ENCODE results near the gene B4GALT5.

Gene B4GALT5

GRCh38 chr20:49684335-49684997, 29.2 kb downstream of the B4GALT5 start:
- no peak for DNase-seq
- peak overlapping the region; percentile 73 for H3K27ac Mint-ChIP-seq
- H3K4me3 Mint-ChIP-seq = no peak overlapping the region
- H3K36me3 Mint-ChIP-seq (ENCODE audit: low read depth) = peaks cover 16% of the 10 kb centered on the region
- TF ChIP-seq CTCF (IDR thresholded peaks at IDR 0.05) = no peak
- H3K4me1 Mint-ChIP-seq = peaks cover 57% of the 10 kb centered on the region
- H3K27me3 Mint-ChIP-seq (ENCODE audit: low read depth, poor library complexity) = no peaks in the 10 kb centered on the region
- H3K9me3 Mint-ChIP-seq = no peaks in the 10 kb centered on the region

- no peak overlapping the region for H3K4me3 Mint-ChIP-seq
- no peak for DNase-seq
- no peaks in the 10 kb centered on the region for H3K9me3 Mint-ChIP-seq
- no peak for TF ChIP-seq CTCF (IDR thresholded peaks at IDR 0.05)
- H3K27me3 Mint-ChIP-seq (ENCODE audit: low read depth, poor library complexity) = no peaks in the 10 kb centered on the region
- peaks cover 63% of the 10 kb centered on the region for H3K4me1 Mint-ChIP-seq
- no peak overlapping the region for H3K27ac Mint-ChIP-seq
- H3K36me3 Mint-ChIP-seq (ENCODE audit: low read depth) = peaks cover 16% of the 10 kb centered on the region
Observed at GRCh38 chr20:49682798-49683197, 30.9 kb downstream of the B4GALT5 start.

GRCh38 chr20:49682278-49682677, 31.4 kb downstream of the B4GALT5 start:
- no peak for TF ChIP-seq CTCF (IDR thresholded peaks at IDR 0.05)
- Mint-ChIP-seq H3K27me3 (ENCODE audit: low read depth, poor library complexity) (no peaks in the 10 kb centered on the region), H3K4me3 (no peak overlapping the region), H3K27ac (no peak overlapping the region), H3K36me3 (ENCODE audit: low read depth) (peaks cover 16% of the 10 kb centered on the region), H3K4me1 (peaks cover 63% of the 10 kb centered on the region), H3K9me3 (no peaks in the 10 kb centered on the region)
- DNase-seq = no peak

DNA sequence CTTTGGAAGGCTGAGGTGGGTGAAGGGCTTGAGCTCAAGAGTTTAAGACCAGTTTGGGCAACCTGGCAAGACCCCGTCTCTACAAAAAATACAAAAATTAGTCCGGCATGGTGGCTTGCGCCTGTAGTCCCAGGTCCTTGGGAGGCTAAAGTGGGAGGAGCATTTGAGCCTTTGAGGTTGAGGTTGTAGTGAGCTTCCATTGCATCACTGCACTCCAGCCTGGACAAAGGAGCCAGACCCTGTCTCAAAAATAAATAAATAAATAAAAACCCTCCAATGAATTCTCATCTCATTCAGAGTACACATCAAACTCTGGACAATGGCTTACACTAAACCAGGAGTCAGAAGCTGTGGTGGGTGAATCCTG, 31.8 kb downstream of the B4GALT5 start:
- Mint-ChIP-seq H3K27ac (peak overlapping the region; percentile 79), H3K4me1 (peaks cover 63% of the 10 kb centered on the region), H3K27me3 (ENCODE audit: low read depth, poor library complexity) (no peaks in the 10 kb centered on the region), H3K4me3 (no peak overlapping the region), H3K36me3 (ENCODE audit: low read depth) (peaks cover 16% of the 10 kb centered on the region), H3K9me3 (no peaks in the 10 kb centered on the region)
- TF ChIP-seq CTCF (IDR thresholded peaks at IDR 0.05) = no peak
- no peak for DNase-seq

- TF ChIP-seq CTCF (IDR thresholded peaks at IDR 0.05) = no peak
- Mint-ChIP-seq H3K9me3 (no peaks in the 10 kb centered on the region), H3K36me3 (ENCODE audit: low read depth) (peaks cover 16% of the 10 kb centered on the region), H3K27ac (no peak overlapping the region), H3K27me3 (ENCODE audit: low read depth, poor library complexity) (no peaks in the 10 kb centered on the region), H3K4me1 (peaks cover 67% of the 10 kb centered on the region), H3K4me3 (no peak overlapping the region)
- no peak for DNase-seq
Observed at GRCh38 chr20:49680484-49680883, 33.2 kb downstream of the B4GALT5 start.

DNA sequence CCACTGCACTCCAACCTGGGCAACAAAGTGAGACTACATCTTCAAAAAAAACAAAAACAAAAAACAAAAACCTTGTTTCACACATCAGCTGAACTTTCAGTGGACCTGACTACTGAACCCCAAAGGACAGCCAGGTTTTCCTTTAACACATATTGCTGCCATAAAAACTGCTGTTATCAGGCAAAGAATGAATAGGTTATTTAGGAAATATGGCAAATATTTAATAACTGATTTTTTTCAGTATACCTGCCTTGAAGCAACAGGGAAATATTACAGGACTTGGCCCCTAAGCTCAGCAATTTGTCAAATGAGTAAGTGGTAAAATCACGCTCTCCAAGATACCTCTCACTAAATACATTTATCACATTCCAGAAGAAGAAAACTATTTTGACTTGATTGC, 34.0 kb downstream of the B4GALT5 start:
- H3K36me3 Mint-ChIP-seq (ENCODE audit: low read depth) = peaks cover 18% of the 10 kb centered on the region
- peak overlapping the region; percentile 28 for H3K27ac Mint-ChIP-seq
- peaks cover 67% of the 10 kb centered on the region for H3K4me1 Mint-ChIP-seq
- no peaks in the 10 kb centered on the region for H3K9me3 Mint-ChIP-seq
- no peak overlapping the region for H3K4me3 Mint-ChIP-seq
- no peaks in the 10 kb centered on the region for H3K27me3 Mint-ChIP-seq (ENCODE audit: low read depth, poor library complexity)
- DNase-seq = no peak
- no peak for TF ChIP-seq CTCF (IDR thresholded peaks at IDR 0.05)
